Cortex of kidney (tissue), 1 donor: ENCODE data around the gene FAM241A.
A peak's percentile ranks its signal among the peaks of the same experiment; 100 is the strongest.

Source experiments
- DNase-seq: peaks from one replicate; lab custom pipeline; 2025; lab: John Stamatoyannopoulos, UW

Gene FAM241A

DNA sequence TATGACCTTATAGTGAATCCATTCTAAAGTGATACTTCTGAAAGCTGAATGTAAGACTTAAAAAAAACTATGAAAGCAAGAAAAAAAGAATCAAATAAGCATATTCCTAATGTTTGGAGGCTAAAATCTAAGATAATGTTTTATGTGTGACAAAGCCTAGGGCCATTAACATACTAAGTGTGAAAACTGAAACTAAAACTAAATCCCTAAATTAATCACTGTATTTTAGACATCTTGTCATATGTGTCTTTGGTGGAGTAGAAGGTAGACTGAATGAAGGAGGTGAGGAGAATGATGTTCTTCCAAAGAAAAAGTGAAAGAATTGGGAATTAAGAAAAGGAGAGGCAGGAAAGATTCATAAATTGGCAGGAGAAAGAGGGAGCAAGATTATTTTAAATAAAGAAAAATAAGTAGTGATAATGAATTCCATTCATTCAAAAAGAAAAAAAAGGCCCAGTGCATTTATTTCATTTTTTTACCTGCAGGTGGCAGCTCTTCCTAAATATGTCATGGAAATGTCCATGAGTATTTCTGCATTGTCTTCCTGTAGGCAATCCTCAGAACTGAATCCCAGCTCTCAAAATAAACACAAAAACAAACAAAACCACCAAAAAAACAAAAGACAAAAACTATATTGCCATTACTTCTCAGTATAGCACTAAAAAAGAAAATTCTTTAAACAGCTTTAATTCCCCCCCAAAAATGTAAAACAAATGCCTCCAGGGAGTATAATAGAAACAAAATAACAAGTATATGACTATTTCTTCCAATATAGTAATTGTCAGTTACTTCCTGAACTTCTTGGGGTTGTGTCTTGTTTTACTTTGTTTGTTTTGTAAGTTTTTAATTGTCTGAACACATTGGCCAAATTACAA, 69.4 kb downstream of the FAM241A start:
- no peak for DNase-seq

DNA sequence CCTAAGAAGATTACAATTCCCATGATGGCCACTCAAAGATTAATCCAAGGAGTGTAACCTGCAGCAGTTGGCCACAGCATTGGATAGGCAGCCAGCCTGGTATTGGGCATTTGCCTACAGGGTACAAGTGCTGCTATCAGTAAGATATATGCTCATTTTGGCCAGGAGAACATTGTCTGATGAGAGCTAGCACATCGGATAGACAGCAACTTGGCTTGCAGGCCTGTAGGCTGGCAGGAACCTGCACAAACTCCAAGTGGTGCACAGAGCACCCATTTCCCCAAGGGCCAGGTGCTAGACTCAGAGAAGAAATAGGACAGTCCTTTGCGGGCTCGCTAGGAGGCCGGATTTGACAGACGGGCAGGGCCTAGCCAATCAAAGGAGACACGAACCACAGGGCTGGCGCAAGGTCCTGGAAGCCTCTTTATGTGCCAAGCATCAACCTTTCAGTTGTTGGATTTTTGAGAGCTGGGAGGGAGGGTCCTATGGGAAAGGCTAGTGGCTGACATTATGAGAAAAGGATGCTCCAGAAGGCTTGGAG, 74.6 kb downstream of the FAM241A start:
- DNase-seq, result no peak

DNA sequence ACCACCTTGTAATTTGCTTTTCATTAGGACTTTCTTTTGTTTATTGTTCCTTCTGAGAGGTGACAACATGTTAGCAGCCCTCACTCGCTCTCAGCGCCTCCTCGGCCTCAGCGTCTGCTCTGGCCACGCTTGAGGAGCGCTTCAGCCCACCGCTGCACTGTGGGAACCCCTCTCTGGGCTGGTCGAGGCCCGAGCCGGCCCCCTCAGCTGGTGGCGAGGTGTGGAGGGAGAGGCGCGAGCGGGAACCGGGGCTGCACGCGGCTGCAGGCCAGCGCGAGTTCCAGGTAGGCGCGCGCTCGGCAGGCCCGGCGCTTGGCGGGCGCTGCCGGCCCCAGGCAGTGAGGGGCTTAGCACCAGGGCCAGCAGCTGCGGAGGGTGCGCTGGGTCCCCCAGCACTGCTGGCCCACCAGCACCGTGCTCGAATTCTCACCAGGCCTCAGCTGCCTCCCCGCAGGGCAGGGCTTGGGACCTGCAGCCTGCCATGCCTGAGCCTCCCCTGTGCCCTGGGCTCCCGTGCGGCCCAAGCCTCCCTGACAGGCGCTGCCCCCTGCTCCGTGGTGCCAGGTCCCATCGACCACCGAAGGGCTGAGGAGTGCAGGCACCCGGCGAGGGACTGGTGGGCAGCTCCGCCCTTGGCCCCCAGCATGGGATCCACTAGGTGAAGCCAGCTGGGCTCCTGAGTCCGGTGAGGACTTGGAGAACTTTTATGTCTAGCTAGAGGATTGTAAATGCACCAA, 77.1 kb downstream of the FAM241A start:
- DNase-seq, result no peak

DNA sequence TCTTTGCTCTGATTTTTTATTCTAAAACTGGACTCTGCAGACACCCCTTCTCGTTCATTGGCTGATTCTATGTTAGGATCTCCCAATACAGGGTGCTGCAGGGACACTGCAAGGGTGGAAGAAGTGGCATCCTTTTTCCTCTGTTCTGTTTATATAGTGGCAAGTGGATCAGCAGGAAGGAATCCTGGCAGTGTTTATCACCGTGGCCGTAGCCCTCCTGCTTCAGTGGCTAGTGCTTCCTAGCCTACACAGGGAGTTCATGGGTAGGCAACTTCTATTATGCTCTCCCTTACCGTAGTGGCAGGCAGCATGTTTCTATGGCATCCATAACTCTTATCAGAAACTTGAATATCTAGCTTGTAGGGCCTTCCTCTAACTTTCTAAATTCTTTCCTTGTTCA, 79.9 kb downstream of the FAM241A start:
- DNase-seq, result no peak

DNA sequence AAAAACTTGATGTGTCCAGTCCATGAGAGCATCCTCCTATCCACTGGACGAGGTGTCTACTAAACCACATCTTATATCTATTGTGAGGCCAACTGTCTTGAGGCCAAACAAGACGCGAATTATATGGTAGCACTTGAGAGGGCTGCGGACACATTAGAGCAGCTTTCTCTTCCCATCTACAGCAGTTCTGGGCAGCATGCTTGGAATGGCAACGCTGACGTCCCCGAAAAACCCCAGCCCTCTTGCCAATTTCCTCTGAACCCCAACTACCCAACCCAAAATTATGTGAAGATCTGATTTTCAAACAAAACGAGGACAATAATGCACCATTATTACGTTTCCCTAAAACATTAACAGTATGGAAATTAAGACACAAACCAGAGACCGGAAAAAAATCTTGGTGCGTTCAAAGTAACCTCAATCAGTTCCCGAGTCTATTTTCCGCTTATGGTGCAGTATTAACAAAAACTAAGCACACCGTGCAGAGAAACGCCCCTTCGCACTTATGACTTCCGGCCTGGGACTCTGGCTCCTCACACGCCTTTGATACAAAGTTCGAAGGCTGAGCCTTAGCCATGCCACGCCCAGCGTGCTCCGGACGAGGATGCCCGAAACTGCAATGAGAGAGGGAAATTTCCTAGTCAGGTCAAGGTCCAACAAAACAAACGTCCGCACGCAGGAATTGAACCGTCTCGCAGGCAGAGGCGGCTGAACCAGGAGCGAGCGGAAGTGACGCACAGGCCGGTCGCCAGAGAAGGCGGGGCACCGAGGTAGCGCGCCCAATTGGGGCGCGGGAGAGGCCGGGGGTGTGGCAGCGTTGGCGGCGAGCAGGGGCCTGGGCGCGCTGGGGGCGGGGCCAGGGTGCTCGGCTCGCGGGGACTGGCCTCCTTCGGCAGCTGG, 85.9 kb downstream of the FAM241A start:
- DNase-seq, result peak; percentile 65

DNA sequence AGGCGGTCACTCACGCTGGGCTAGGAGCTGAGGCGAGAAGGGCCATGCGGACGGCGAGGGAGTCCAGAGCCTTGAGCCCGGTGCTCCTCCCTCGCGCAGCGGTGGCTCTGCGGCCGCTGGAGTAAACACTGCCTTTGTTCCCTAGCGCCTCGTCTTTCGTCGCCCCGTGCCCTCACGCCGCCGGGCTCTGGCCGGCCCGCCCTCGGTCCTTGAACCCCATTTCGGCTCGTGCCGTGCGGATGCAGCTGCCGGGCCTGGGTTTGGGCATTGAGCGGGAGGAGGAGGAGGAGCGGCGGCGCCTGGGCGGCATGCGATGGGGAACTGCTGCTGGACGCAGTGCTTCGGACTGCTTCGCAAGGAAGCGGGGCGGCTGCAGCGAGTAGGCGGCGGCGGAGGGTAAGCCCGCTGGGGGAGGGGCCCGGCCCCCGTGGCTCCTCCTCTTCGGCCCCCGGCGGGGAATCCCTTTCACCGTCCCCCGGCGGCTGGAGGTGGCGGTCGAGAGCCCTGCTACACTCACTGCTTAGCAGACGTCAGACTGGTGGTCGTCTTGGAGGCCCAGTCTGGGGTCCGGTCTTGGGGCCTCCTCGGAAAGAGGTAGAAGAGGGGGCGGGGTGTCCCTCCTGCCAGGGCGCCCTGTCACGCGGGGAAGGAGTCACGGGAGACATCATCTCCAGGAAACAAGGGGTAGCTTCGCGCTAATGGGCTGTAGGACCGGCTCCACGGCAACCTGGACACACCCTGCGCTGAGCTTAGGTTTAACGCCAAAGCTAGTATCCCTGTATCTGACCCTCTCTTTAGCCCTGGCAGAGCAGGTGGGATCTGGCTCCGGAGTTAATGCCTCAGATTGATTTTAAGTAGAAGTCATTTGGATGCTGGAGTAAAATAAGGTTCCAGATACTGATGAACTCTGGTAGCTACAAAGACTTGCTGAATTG, 86.8 kb downstream of the FAM241A start, which contains the start of gene AP1AR:
Gene AP1AR, plus strand, starts transcription at position 9 of the 935 bp plus-strand sequence. Its CDS starts 305 bp downstream, at position 314.
- peak; percentile 14 for DNase-seq

DNA sequence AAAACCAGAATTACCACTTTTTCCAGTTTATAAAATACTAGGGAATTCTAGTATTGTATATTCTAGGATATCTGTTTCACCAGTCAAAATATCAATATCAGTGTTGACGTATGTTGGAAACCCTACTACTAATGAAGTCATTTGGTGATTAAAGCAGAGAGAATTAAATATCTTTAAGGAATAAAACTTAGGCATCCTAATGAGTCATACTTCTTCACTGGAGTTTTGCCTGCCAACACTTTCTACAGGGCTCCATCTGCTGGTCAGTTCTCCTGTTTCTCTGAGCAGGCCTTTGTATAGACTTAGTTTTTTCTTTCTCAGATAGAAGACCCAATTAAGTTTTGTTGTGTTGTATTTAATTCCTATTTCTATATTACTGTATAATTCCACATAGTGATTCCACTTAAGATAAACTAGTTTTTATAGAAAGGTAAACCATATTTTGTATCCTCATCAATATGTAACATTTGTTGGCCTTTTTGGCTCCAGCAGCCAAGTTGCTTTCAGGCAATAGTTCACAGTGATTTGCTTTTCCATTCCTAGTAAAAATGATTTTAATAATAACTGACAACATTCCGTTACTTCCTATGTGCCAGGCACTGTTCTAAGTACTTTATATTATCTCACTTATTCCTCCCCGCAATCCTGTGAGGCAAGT, 89.8 kb downstream of the FAM241A start:
- no peak for DNase-seq

DNA sequence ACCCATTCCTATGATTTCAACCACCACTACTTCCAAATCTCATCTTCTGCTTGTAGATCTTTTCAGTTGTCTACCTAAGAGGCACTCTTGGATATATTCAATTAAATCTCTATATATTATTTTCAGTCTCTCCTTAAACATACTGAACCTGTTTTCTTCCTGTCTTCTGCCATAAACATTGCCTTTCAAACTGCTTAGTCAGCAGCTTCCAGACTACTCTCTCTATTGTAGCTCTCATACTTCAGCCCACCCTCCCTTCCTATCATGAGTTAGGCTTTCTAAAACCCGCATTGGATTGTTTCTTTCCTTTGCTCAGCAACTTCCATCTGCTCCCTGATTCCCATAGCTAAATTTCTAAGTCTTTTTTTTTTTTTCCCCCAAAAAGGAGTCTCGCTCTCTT, 90.8 kb downstream of the FAM241A start:
- DNase-seq, result no peak

DNA sequence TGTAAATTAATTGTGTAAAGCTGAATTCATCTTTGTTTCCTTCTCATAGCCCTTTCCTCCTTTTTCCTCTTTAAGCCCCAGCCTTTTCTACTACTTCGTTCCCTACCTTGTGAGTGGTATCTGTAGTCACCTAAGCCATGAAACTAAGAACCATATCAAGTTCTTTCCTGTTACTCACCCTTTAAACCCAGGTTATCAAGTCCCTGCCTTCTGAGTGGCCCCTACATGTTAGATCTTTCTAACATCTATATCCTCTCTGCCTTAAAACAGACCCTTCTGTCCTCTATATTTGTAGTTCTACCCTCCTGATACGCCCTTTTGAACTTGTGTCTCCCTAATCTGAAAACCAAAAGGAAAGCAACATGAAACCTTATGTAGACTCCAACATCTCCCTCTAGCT, 93.6 kb downstream of the FAM241A start:
- no peak for DNase-seq
